ENCODE results near the gene CDC23.
"Not testable (repeated sequence)": the region's sequence is repeated elsewhere in the genome, so short reads cannot be mapped to it uniquely, and the experiment has no call there.

The CDC23 gene, protein sequence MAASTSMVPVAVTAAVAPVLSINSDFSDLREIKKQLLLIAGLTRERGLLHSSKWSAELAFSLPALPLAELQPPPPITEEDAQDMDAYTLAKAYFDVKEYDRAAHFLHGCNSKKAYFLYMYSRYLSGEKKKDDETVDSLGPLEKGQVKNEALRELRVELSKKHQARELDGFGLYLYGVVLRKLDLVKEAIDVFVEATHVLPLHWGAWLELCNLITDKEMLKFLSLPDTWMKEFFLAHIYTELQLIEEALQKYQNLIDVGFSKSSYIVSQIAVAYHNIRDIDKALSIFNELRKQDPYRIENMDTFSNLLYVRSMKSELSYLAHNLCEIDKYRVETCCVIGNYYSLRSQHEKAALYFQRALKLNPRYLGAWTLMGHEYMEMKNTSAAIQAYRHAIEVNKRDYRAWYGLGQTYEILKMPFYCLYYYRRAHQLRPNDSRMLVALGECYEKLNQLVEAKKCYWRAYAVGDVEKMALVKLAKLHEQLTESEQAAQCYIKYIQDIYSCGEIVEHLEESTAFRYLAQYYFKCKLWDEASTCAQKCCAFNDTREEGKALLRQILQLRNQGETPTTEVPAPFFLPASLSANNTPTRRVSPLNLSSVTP

DNA sequence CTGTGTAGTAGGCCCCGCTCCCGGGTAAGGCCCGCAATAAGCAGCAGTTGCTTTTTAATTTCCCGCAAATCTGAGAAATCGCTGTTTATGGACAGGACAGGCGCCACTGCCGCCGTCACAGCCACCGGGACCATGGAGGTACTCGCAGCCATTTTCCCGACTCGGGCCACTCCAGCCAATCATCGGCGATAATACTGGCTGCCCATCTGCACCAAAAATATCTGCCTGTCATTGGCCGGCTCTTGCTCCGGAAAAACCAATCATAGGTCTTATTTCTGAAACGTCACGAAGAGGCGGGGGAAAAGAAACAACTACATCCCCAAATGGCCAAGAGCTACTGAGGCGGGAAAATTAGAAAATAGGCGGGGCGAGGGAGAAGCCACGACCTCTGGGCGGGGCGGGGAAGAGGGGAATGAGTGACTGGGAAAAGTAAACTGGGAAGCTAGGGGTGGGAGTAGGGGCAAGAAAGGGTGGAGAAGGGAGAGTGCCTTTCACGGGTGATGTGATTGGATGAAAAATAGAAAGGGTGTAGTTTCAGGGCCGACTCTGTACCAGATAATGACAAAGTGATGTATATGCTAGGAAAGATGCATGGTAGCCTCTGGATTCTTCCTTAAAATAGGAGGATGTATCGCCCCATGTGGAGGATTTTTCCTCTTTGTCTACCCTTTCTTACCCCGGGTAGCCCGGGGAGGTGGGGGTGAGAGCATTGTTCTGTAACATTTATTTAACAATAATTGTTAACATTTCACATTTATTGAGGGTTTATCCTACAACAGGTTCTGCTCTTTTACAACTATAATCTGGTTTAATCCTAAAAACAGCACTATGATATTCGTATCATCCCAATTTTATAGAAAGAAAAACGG is at the start of gene CDC23:
CDC23 (minus strand) TSS at position 163 of the 869 bp plus-strand sequence; CDS start at position 152, 11 bp downstream.
- DNase-seq: peak; percentile 80

DNA sequence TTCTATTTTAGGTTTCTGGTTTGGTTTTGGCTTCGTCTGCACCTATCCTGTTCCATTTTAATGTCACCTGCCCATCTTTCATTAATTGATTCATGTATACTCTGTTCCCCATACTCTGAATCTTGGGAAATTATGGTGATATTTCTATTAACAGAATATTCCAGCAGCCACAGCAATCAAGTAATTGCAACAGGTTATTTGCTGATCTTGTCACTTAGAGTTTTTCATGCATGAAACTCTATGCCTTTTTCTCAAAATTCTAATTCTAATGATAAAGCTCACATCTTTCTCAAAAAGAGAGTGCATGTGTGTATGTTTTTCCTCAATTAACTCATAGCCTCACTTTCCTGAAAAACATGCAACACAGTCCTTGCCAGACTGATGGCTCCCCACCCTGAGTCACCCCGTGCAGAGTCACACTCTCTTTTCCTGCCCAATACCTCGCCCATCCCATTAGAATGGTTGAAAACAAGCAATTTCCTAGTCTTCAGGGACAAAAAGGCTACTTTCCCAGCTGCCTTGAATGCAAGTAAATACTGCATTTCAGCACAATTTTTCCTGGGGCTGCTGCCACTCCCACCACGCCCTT is 45.7 kb upstream of the CDC23 start:
- no peak for DNase-seq

DNA sequence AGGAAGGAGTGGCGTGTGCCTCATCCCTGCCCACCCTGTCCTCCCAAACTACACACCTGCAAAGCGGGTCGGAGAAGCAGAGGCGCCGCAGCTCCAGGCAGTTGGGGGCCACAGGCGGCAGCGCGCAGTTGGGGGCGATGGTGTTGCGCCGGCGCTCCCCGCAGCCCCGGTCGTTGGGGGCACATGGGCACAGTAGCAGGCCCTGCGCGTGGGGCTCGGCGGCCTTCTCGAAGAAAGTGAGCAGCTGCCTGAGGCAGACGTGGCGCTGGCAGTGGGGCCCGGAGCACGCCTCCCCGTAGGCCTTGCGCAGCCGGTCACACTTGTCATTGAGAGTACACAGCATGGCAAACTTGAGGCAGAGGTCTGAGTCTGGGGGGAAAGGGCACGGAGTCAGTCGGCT is 44.5 kb upstream of the CDC23 start:
- no peak for DNase-seq

DNA sequence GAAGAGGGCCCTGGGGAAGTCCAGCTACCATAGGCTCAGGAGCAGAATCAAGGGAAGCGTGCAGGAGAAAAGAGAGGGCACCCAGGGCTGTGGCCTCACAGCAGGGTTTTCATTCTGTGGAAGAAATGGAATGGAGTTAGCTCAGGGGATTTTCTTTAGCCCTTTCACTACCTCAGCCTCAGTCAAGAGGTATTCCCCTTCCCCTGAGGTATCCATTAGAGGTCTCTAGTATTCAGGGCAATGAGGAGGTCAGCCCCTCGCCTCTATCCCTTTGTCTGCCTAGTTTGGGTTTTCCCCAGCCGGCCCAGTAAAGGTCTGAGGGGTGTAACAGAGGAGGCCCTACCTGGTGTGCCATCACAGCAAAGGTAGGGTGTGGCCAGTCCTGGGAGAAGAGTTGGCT is 39.8 kb upstream of the CDC23 start:
- no peak for DNase-seq

DNA sequence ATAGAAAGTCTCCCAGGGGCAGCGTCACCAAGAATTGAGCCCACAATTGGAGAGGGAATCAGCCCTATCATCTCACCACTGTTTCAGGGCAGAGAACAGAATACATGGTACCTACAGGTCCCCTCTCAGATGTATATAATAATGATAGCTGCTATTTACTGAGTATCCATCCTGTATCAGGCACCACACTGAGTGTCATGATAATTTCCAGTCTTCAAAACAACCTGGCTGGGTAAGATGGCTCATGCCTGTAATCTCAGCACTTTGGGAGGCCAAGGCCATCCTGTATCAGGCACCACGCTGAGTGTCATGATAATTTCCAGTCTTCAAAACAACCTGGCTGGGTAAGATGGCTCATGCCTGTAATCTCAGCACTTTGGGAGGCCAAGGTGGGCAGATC is 34.7 kb upstream of the CDC23 start:
- not testable (repeated sequence) for DNase-seq

DNA sequence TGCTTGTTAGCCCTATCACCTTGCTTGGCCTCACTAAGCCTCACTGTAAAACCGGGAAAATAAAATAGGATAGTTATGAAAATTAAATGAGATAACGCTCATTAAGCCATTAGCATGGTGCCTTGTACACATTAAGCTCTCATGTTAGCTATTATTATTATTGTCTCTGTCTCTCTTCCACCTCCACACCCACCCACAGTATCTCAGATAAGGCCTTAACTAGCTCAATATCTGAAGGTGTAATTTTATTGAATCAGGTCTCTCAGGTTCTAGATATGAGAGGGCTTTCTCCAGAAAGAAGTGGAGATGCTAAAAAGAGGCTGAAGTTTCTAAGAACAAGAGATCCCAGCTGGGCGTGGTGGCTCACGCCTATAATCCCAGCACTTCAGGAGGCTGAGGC is 33.7 kb upstream of the CDC23 start:
- DNase-seq: no peak

DNA sequence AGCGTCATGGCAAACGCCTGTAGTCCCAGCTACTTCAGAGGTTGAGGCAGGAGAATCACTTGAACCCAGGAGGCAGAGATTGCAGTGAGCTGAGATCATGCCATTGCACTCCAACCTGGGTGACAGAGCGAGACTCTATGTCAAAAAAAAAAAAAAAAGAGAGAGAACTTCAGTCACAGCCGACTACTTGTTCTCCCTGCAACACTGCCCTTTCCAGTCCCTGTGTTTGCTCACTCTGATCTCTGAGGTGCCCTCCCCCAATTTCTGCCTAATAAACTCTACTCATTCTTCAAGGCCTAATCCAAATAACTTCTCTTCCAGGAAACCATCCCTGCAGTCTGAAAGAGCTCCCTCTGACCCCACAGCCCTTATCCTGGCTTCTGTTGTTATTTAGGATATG is 33.2 kb upstream of the CDC23 start:
- DNase-seq: no peak

DNA sequence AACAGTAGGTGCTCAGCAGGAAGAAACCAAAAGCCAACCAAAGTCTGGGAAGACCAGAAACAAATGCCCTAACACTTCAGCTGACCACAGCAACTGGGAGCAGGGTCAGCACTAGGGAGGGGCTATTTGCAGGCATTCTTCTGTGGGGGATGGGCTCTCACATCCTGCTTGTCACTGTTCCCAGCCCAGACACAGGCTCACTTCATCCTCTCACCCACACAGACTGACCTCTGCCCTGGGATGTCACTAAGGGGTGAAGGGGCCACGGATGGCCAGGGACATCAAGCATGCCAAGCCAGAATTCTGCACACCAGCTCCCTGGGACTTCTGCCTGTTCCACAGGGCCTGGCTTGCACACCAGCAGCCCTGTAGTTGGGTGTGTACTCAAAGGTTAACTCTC is 32.6 kb upstream of the CDC23 start:
- DNase-seq: no peak

DNA sequence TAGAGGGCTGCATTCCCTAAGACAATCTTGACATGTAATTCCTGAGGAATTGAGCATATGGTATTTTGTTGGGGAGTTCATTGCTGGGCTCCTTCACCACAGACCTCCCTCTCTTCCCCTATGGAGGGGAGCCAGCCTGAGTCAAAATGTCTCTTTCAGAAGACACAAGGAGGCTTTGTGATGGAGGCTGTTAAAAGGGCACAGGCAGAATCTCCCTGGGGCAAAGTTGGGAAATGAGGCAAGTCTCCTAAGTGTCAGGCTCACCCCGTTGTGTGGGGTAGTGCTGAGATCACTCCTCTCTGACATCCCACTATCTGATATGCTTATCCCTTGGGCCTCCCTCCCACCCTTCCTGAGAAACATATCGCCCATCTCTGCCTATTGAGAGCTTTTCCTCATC is 30.7 kb upstream of the CDC23 start:
- no peak for DNase-seq

DNA sequence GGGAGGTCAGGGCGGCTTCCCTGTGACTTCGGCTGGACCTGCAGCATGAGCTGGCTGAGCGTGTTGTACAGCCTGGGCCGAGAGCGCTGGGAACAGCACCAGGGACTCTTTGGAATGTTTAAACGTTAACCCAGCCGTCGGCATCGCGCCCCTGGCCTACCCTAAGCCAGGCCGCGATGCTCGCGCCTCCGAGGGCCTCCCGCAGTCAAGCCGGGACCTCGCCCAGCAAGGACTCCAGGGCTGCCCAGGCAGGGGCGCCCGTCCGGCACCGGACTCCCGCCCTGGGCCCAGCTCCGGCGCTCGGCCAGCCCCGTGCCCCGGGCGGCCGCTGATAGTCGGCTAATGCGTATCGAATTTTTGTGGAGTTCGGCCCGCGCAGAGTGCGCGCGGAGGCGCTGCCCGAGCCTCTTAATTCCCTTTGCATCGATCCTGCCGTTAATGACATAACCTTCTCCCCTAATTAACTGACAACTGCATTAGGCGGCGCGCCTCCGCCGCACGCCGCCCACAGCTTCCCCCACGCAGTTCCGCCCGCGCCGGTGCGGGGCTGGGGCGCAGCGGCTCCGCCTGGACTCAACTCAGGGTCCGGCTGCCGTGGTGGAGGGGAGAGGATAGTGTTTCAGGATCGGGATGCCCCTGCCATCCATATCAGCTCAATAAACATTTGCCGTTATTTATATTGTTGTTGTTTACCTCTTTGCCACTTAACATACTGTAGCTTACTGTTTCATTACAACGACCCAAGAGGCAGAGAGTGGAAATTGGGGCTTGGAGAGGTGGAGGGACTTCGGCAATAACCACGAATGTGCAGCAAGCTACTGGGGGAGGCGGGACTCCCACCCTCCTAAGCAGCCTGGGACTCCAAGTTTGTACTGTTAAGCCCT is 28.8 kb upstream of the CDC23 start:
- no peak for DNase-seq

DNA sequence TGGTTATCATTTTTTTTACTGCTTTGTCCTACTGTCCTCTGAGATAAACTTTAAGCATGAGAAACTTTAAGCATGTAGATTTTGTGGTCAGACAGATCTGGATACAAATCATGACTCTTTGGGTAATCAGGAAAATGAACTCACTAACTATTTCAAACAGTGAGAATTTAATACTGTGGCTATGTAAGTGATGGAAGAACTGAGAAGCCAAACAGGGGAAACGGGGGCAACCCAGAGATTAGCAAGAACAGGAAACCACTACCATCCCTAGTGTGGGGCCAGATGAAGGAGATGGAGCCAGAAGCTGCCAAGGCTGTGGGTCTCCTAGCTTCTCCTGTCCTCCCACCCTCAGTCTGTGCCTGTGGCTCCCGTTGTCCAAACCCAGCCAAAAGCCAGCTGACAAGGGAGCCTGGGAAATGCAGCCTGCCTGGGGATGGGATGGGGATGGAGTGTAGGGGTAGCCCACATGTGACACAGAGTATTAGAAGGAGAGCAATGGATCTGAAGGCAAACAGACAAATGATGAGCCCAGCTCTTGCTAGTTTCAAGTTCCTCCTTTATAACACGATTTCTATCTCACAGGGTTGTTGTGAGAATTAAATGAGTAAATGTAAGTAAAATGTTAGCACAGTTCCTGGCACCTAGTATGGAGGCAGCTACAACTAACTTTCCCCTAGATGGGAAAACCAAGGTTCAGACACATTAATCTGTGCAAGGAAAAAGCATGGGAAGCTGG is 27.7 kb upstream of the CDC23 start:
- no peak for DNase-seq

DNA sequence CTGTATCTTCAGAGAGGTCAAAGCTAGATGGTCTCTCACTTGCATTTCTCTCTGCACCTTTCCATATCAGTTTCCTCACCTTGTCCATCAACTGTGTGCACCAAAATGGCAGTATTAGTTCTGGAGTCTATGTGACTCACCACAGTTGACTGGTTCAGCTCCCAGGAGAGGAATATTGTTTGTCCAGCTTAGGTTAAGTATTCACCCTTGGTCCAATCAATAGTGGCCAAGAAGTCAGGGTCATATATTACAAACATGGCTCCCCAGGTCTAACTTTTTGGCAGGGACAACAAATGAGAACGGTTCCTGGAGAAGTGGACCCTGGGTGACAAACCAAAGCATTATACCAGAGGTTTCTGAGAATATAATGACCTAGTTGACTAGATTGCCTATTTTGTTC is 24.9 kb upstream of the CDC23 start:
- DNase-seq: no peak

DNA sequence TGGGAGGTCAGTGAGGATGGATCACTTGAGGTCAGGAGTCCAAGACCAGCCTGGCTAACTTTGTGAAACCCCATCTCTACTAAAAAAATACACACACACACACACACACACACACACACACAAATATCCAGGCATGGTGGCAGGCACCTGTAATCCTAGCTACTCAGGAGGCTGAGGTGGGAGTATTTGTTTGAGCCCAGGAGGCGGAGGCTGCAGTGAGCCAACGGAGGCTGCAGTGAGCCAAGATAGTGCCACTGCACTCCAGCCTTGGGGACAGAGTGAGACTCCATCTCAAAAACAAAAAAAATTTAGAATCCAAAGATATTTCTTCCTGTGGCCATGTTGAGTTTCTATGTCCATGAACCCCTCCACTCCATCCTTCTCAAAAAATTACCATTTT is 21.5 kb upstream of the CDC23 start:
- no peak for DNase-seq

DNA sequence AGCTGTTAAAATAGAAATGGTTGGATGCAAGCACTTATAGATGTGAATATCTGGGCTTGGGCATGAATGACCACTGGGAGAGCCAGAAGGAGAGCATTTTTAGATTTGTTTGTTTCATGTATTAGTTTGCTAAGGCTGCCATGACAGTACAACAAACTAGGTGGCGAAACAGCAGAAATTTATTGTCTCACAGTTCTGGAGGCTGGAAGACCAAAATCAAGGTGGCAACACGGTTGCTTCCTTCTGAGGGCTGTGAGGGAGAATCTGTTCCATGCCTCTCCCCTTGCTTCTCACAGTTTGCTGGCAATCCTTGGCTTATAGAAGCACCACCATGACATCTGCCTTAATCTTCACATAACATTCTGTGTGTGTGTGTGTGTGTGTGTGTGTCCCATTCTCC is 20.2 kb upstream of the CDC23 start:
- DNase-seq: no peak

DNA sequence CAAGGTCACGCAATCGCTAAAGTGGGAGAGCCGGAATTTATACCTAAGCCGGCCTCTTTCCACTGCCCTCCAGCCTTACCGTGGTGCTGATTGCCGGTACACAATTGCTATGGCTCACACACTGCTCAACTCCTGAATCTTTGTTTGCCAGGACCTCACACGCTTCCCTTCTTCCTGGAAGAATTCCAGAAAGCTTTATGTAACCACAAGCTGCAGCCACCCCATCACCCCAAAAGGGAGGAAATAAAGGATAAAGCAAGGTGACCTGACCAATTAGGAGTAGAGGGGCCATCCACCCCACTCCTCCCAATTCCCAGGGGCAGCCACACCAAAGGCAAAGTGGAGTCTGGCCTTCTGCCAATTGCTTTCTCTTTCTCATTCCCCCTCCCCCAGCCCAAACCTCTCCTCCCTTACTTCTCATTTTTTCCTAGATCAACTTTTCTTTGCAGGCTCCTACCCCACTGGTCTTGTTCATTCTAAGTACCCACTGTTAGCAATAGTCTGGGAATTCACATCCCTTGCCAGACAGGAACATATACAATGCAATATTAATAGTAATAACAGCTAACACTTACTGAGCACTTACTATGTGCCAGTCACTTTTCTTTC is 18.0 kb upstream of the CDC23 start:
- DNase-seq: no peak

DNA sequence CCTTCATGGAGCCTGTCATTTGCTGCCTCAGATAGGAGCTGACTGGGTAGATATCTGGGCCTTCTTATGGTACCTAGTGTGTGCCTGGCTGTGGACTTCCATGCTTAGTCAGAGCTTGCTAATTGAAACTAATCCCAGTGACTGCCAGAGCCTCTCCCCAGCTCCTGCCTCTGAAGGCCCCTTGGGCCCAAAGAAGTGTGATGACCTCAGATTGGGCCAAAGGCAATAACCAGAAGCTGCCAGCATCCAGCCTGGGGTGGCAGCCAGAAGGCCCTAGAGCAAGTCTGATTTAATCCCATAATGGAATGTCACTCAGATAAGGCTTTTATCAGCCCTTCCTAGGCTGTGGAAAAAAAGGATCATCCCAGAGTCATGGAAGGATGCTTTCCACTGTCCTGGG is 17.1 kb upstream of the CDC23 start:
- DNase-seq: no peak

DNA sequence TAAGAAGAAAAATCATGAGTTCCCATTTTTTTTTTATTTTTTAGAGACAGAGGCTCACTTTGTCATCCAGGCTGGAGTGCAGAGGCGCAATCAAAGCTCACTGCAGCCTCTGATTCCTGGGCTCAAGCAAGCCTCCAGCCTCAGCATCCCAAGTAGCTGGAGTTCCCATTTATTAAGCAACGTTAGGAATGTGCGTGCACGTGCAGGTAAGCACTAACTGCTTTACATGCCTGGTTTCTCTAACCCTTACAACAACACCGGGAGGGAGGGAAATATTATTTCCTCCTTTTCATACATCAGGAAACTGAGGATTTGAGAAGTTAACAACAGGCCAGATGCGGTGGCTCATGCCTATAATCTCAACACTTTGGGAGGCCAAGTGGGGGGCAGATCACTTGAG is 16.3 kb upstream of the CDC23 start:
- no peak for DNase-seq

DNA sequence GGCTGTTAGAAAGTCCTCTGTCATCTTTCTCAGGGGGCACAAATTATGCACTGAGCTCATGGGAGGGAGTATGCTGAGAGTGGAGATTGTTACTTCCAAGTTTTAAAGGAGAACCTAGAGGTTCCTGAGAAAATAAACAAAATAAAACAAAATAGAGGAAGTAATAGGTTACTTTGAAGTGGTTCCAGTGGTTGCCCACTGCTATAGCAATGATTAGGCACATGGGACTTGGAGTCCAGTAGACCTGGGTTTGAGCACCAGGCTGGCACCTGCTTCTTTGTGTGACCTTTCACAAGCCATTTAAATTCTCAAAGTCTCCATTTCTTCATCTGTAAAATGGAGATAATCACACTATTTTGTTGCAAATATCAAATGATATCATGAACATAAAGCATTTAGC is 13.8 kb upstream of the CDC23 start:
- no peak for DNase-seq

DNA sequence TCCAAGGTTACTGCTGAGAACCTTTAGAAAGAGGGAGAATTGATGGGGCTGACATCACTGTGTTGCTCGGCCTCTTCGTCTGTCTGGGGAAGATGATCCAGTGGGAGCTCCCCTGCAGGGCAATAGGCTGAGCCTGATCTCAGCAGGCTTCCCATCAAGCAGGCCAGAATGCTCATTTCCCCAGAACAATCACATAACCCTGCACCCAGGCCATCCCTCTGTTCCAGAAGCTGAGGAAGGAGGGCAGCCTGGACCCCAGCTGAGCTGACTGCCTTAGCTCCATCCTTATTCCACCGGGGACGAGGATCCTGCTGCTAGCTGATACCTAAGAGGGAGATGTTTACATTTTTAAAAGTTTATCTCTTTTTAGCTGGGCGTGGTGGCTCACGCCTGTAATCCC is 11.6 kb upstream of the CDC23 start:
- no peak for DNase-seq

DNA sequence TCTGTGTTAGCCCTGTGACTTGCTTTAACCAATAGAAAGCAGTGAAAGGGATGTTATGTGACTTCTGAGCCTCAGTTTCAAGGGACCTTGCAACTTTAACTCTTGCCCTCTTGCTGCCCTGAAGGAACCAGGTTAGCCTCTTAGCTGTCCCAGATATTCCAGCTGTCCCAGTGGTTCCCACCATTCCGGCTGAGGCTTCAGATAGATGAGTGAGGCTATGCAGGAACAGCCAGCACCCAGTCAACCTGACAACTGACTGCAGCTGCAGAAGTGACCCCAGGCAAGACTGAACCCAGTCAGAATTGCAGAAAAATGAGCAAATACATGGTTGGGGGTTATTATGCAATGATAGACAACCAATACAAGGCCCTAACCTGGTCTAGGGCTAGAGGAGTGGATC is 10.4 kb upstream of the CDC23 start:
- no peak for DNase-seq

DNA sequence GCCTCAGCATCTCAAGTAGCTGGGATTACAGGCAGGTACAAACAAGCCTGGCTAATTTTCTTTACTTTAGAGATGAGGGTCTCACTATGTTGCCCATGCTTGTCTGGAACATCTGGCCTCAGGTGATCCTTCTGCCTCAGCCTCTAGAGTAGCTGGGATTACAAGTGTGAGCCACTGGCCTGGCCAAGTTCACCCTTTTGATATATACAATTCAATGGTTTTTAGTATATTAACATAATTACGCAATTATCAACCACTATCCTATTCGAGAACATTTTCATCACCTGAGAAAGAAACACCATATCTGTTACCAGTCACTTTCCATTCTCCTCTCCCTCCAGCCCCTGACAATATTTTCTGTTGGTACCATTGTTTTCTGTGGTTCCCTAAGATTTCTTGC is 3.7 kb upstream of the CDC23 start:
- no peak for DNase-seq

Data from activated CD4-positive, alpha-beta T cell treated with anti-CD3 and anti-CD28 coated beads for 1 hour (primary cell).